OCI-LY1 (cell line): Measurements from ENCODE around the gene POLR2A.

Experiments used
- CTCF ChIP-seq: fragments of 200-600 bp; sonication (generic), shearing (Covaris generic); IDR thresholded peaks from 2 replicates; pipeline ENCODE4 v1.5.1; 2017; ENCODE audit warnings: mild to moderate bottlenecking, antibody characterized with exemption, low read length, moderate library complexity, mixed read lengths
- EZH2 ChIP-seq: fragments of 200-600 bp; sonication (generic), shearing (Covaris generic); IDR thresholded peaks from 2 replicates; pipeline ENCODE4 v1.8.0; 2017; ENCODE audit warnings: borderline replicate concordance, mixed run types, mild to moderate bottlenecking, antibody characterized with exemption, low read length, moderate library complexity, mixed read lengths

DNA sequence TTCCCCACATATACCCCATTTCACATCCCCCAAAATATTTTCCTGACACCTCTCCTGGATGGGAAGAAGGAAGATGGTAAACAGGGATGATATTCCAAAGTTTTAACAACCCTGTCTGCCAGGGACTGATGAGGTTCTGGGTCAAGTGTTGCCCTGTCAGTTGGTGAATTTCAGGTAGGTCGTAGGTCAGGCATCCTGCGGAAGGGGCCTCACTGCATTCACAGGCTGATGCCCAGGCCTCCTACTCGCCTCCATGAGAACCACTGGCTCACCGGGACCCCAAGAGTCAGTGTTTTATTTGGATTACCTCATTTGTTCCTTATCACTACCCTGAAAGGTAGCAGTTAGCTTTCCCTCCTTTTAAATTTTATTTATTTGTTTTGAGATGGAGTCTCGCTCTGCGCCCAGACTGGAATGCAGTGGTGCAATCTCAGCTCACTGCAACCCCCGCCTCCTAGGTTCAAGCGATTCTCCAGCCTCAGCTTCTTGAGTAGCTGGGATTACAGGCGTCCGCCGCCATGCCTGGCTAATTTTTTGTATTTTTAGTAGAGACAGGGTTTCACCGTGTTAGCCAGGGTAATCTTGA lies 15.3 kb upstream of the POLR2A start:
- TF ChIP-seq CTCF, result no peak
- no peak for TF ChIP-seq EZH2
